Gastroesophageal sphincter (tissue), 4 donors: ENCODE data around the gene RBM33. TPM values are rescaled to one million over a fixed set of nuclear protein-coding genes. Genes with fewer than 3 reads are reported as not detected.

Experiments used
- ATAC-seq: fragments of 150-250 bp; one replicate; pipeline ENCODE4 v1.9.1; 2016; ENCODE audit warnings: mild to moderate bottlenecking, moderate library complexity
- H3K27ac ChIP-seq, 4 donors: fragments of 200-600 bp; sonication (generic) in 3 of 4; 1 replicate in 3 of 4; 2 replicates in 1 of 4; pipeline ENCODE4 v1.5.1; 2016 to 2019
- H3K27me3 ChIP-seq: fragments of 200-600 bp; sonication (generic); one replicate; pipeline ENCODE4 v1.5.1; 2019
- H3K36me3 ChIP-seq, 2 donors: fragments of 200-600 bp; sonication (generic); one replicate each; pipeline ENCODE4 v1.5.1; 2019; ENCODE audit warnings: control low read depth in 1 of 2
- H3K4me1 ChIP-seq, 3 donors: fragments of 200-600 bp; sonication (generic); 1 replicate in 2 of 3; 2 replicates in 1 of 3; pipeline ENCODE4 v1.5.1; 2016 to 2019; ENCODE audit warnings: control low read depth in 2 of 3
- H3K4me3 ChIP-seq, 2 donors: fragments of 200-600 bp; sonication (generic); one replicate each; pipeline ENCODE4 v1.5.1; 2019; ENCODE audit warnings: mild to moderate bottlenecking in 1 of 2, moderate library complexity in 1 of 2
- H3K9me3 ChIP-seq, 3 donors: fragments of 200-600 bp; sonication (generic); one replicate each; pipeline ENCODE4 v1.5.1; 2017 to 2019; ENCODE audit warnings: control low read depth in 2 of 3
- EP300 ChIP-seq: sonication (generic); formaldehyde crosslinking; IDR thresholded peaks from one replicate; pipeline ENCODE4 v1.6.1; 2017; ENCODE audit warnings: antibody characterized with exemption, mild to moderate bottlenecking
- POLR2A ChIP-seq, 2 donors: fragments of 450-650 bp; IDR thresholded peaks; one replicate each; pipeline ENCODE4 v1.6.1; 2017; ENCODE audit warnings: antibody characterized with exemption in 2 of 2, mild to moderate bottlenecking in 2 of 2, moderate library complexity in 1 of 2
- POLR2AphosphoS5 ChIP-seq: sonication (generic); formaldehyde crosslinking; IDR thresholded peaks from one replicate; pipeline ENCODE4 v1.6.1; 2017; ENCODE audit warnings: antibody characterized with exemption
- WGBS, 2 donors: methylation state at CpG; one replicate each; pipeline ENCODE4 v1.1.5; 2018; ENCODE audit warnings: low coverage in 1 of 2; 5-methylcytosine and 5-hydroxymethylcytosine counted together
- total RNA-seq, 4 donors: library from RNA; depleted of rRNA; stranded (reverse); fragments of >200 nt; gene quantifications; one replicate each; pipeline ENCODE4 v1.1.0, GENCODE V29; 2016
- TF ChIP-seq, protein P1 (sequence below), 4 experiments: fragments of 200-600 bp in 2 of 4; fragments of 450-650 bp in 2 of 4; sonication (generic) in 1 of 4; IDR thresholded peaks; one replicate each; pipeline ENCODE4 v1.5.1; 2017 to 2019; ENCODE audit warnings: antibody characterized with exemption in 4 of 4, mild to moderate bottlenecking in 2 of 4, moderate library complexity in 2 of 4

Gene RBM33
- total RNA-seq, 4 donors from 2014 or later: 25.2 to 67.4 (median 37.6) TPM

DNA sequence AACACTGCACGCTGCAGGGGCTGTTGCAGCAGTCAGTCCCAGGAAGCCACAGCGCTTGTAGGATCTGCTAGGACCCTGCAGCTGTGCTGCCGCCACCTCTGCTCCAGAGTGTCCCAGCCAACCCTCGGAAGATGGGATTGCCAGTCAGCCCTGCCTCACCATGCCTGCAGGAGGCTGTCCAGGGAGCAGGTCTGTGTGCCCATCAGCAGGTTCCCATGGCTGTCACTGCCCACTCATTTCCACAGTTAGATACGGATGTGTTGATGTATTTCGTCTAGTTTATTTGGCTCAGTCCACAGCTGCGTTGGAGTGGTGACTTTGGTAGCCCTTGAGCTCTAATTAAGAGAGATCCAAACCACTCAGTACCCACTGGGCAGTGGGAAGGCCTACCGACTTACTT is 132.1 kb downstream of the RBM33 start:
- no peak for ATAC-seq
- Histone ChIP-seq H3K4me3 (no peak overlapping the region), H3K27ac (no peak overlapping the region), H3K36me3 (peaks cover 0 to 96% of the 10 kb centered on the region in 2 donors), H3K27me3 (no peaks in the 10 kb centered on the region), H3K9me3 (no peaks in the 10 kb centered on the region), H3K4me1 (no peaks in the 10 kb centered on the region)
- TF ChIP-seq POLR2A (IDR thresholded peaks at IDR 0.05): no peak
- WGBS, 2 donors: 82 to 85% methylated on average over 3 to 5 of the region's 8 CpGs

DNA sequence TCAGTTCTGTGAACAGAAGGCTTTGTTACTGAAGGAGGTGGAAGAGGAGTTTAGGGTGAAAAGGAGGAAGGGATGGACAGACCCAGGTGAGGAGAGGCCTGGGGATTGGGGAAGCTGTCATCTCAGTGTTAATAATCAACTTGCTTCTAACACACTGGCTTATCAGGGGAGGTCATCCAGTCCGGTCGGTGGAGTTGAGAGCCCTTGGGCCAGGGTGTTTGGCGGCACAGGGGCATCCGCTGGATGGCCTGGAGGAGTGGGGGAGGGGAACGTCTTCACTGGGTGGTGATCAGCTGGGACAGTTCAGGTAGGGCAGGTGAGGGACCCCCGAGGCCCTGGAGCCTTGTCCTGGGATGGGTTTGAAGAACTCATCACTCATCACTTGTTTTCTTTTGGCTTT is 133.9 kb downstream of the RBM33 start:
- Histone ChIP-seq H3K36me3 (peaks cover 0 to 97% of the 10 kb centered on the region in 2 donors), H3K27ac (no peak overlapping the region), H3K4me3 (no peak overlapping the region), H3K27me3 (no peaks in the 10 kb centered on the region), H3K9me3 (no peaks in the 10 kb centered on the region), H3K4me1 (no peaks in the 10 kb centered on the region)
- 78 to 80% methylated on average over 5 to 6 of the region's 6 CpGs for WGBS, 2 donors
- TF ChIP-seq POLR2AphosphoS5: no peak
- TF ChIP-seq, protein P1, sequence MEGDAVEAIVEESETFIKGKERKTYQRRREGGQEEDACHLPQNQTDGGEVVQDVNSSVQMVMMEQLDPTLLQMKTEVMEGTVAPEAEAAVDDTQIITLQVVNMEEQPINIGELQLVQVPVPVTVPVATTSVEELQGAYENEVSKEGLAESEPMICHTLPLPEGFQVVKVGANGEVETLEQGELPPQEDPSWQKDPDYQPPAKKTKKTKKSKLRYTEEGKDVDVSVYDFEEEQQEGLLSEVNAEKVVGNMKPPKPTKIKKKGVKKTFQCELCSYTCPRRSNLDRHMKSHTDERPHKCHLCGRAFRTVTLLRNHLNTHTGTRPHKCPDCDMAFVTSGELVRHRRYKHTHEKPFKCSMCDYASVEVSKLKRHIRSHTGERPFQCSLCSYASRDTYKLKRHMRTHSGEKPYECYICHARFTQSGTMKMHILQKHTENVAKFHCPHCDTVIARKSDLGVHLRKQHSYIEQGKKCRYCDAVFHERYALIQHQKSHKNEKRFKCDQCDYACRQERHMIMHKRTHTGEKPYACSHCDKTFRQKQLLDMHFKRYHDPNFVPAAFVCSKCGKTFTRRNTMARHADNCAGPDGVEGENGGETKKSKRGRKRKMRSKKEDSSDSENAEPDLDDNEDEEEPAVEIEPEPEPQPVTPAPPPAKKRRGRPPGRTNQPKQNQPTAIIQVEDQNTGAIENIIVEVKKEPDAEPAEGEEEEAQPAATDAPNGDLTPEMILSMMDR (IDR thresholded peaks at IDR 0.05): no peak
- ATAC-seq: no peak

DNA sequence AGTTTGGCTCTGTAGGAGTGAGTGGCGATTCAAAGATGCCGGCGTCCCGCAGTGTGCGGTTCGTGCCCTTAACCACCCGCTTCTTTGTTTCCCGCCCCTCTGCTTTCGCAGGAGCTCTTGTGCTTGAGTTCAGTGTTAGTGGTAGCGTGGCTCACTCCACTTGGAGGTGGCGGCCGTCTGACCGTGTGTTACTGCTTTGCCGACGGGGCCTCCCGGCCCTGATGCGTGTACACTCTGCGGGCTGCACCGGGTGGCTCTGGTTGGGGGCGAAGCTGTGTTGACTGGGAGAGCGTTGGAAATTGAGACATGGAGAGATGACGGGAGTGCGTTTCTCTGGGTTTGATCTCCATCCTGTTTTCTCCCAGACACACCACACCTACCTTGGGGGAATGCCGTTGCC is 136.4 kb downstream of the RBM33 start:
- Histone ChIP-seq H3K9me3 (no peaks in the 10 kb centered on the region), H3K27me3 (no peaks in the 10 kb centered on the region), H3K36me3 (peaks cover 0 to 89% of the 10 kb centered on the region in 2 donors), H3K27ac (no peak overlapping the region), H3K4me1 (no peaks in the 10 kb centered on the region), H3K4me3 (no peak overlapping the region)
- WGBS, 2 donors: 98% methylated on average over 16 to 17 of the region's 24 CpGs
- no peak for ATAC-seq
- TF ChIP-seq, protein P1 (IDR thresholded peaks at IDR 0.05): no peak
- TF ChIP-seq EP300 (no peak), POLR2AphosphoS5 (no peak), POLR2A (IDR thresholded peaks at IDR 0.05) (no peak)

DNA sequence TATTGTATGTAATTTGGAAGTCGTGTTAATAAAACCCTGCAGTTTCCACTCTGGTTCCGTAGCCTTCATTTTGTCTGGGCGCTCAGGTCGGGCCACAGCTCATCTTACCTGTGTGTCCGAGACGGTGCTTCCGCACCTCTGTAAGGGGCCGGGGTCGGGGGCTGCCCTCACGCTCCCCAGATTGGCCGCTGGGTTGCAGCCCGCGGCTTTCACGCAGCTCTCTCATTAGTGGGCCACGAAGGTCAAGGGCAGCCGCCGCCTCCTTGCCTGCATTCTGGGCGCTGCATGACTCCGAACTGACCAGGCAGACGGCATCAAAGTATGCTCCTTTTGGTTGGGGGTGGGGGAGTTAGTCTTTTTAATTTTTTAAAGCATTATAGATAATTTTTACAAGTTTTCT is 137.0 kb downstream of the RBM33 start:
- no peak for ATAC-seq
- TF ChIP-seq POLR2AphosphoS5: no peak
- TF ChIP-seq, protein P1 (IDR thresholded peaks at IDR 0.05): no peak
- TF ChIP-seq POLR2A (IDR thresholded peaks at IDR 0.05): no peak
- TF ChIP-seq EP300: no peak
- no peak overlapping the region for H3K27ac ChIP-seq
- H3K4me3 ChIP-seq: no peak overlapping the region
- H3K9me3 ChIP-seq: no peaks in the 10 kb centered on the region
- WGBS, 2 donors: 87 to 94% methylated on average over 6 to 7 of the region's 20 CpGs
- H3K4me1 ChIP-seq: no peaks in the 10 kb centered on the region
- H3K36me3 ChIP-seq: peaks cover 0 to 83% of the 10 kb centered on the region in 2 donors
- no peaks in the 10 kb centered on the region for H3K27me3 ChIP-seq

DNA sequence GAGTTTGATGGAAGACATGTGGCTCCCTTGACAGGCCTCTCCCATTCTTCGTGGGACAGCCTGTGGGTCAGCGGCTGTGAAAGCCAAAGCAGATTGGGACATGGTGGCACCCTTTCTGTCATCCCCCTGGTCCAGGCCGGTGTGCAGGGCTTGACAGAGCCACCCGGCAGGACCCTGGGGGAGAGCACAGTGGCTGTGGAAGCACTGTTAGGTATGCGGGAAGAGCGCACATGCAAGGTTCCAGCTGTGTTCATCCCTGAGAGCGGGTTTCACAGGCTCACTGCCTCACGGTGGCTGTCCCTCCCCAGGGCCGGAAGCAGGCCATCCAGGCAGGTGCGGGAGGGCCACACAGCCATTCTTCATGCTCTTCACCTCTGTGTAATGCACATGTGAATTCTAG is 138.0 kb downstream of the RBM33 start:
- TF ChIP-seq EP300: no peak
- no peak for TF ChIP-seq POLR2AphosphoS5
- TF ChIP-seq POLR2A (IDR thresholded peaks at IDR 0.05): no peak
- TF ChIP-seq, protein P1 (IDR thresholded peaks at IDR 0.05): no peak
- Histone ChIP-seq H3K36me3 (peaks cover 0 to 73% of the 10 kb centered on the region in 2 donors), H3K4me1 (peaks cover 0 to 7% (median 7%) of the 10 kb centered on the region in 3 donors), H3K9me3 (no peaks in the 10 kb centered on the region), H3K27ac (no peak overlapping the region), H3K4me3 (no peak overlapping the region), H3K27me3 (peaks cover 7% of the 10 kb centered on the region)
- no peak for ATAC-seq
- 80 to 100% methylated on average over 2 of the region's 10 CpGs for WGBS, 2 donors
